BJ (cell line): ENCODE results near the gene NPAS2. TPM values are rescaled to one million over a fixed set of nuclear protein-coding genes. Genes with fewer than 3 reads are reported as not detected.

Experiments
- CTCF ChIA-PET: fragments of 350-600 bp; formaldehyde crosslinking; extraction: SDS; loops from one replicate; lab custom pipeline; 2021; ENCODE audit warnings: antibody characterized with exemption, inconsistent platforms; lab: Yijun Ruan, JAX
- POLR2A ChIA-PET: fragments of 300-600 bp; sonication (Branson Sonifier 250); formaldehyde crosslinking; extraction: SDS; loops from one replicate; lab custom pipeline; 2021; ENCODE audit warnings: antibody characterized with exemption; lab: Charles Lee
- DNase-seq: peaks from one replicate; pipeline ENCODE4 v3.0.0-alpha.2; 2011; ENCODE audit warnings: low read depth
- H3K27me3 ChIP-seq: 2 replicates; pipeline ENCODE4 v1.6.0; 2011; ENCODE audit warnings: low read length; ENCODE audit not compliant: control insufficient read depth, insufficient read depth
- H3K36me3 ChIP-seq: 2 replicates; pipeline ENCODE4 v1.5.1; 2011; ENCODE audit warnings: low read length; ENCODE audit not compliant: control insufficient read depth, insufficient read depth
- H3K4me3 ChIP-seq: 2 replicates; pipeline ENCODE4 v1.5.1; 2011; ENCODE audit warnings: low read depth, mild to moderate bottlenecking, control low read depth, low read length
- CTCF ChIP-seq: IDR thresholded peaks from 2 replicates; pipeline ENCODE4 v1.5.1; 2011; ENCODE audit warnings: low read depth, mild to moderate bottlenecking, control low read depth, inconsistent platforms, low read length, moderate library complexity; ENCODE audit not compliant: insufficient read depth
- polyA plus RNA-seq: library from polyadenylated mRNA; depleted of rRNA; stranded (reverse); fragments of >200 nt; gene quantifications from 2 replicates; pipeline ENCODE4 v1.2.3, GENCODE V29; 2011

Gene NPAS2
- polyA plus RNA-seq, 1 experiment, result 13.1 TPM

GRCh38 chr2:100978582-100979191, 158.7 kb downstream of the NPAS2 start:
- Histone ChIP-seq H3K4me3 (no peak overlapping the region), H3K36me3 (peaks cover 18% of the 10 kb centered on the region), H3K27me3 (no peaks in the 10 kb centered on the region; the same call in 1 of the 2 replicates)
- ChIA-PET POLR2A (no interaction called here), CTCF (interaction anchor here (3.1 kb wide), 1 partner anchor 248 kb away, joined by 26 read pairs; no protein-coding TSS in a partner anchor)
- DNase-seq, result no peak
- TF ChIP-seq CTCF, result no peak

DNA sequence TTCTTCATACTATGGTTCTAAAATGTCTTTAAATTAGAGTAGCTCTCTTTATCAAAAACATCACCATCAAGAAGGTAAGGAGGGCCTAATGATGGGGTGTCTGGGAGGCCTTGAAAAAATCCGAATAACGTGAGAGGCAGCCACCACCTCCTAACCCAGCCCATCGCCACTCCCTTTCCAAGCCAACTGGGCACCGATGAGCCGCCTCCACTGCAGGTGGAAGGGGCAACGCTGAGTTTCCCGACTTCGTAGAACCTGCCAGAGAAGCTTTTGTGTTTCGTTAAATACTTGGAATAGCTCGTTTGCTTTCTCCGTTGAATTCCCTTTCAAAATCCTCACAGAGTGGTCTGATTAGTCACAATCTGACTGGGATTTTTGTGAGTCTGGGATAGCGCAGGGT, 160.1 kb downstream of the NPAS2 start:
- no peak overlapping the region for H3K4me3 ChIP-seq
- no peaks in the 10 kb centered on the region; the same call in 1 of the 2 replicates for H3K27me3 ChIP-seq
- POLR2A ChIA-PET, result no interaction called here
- peaks cover 14% of the 10 kb centered on the region for H3K36me3 ChIP-seq
- CTCF ChIA-PET, result interaction anchor here (0.9 to 3.1 kb wide), 3 partner anchors 9 to 370 kb away, joined by 3 to 26 read pairs (median 3); no protein-coding TSS in a partner anchor
- no peak for TF ChIP-seq CTCF
- no peak for DNase-seq

- TF ChIP-seq CTCF, result no peak
- POLR2A ChIA-PET, result no interaction called here
- CTCF ChIA-PET, result interaction anchor here (1.4 to 3.1 kb wide), 2 partner anchors 250 to 371 kb away, joined by 3 to 26 read pairs; no protein-coding TSS in a partner anchor
- DNase-seq, result no peak
- no peaks in the 10 kb centered on the region; the same call in 1 of the 2 replicates for H3K27me3 ChIP-seq
- no peak overlapping the region for H3K4me3 ChIP-seq
- H3K36me3 ChIP-seq, result peaks cover 13% of the 10 kb centered on the region
These were observed 161.1 kb downstream of the NPAS2 start for GRCh38 chr2:100981011-100981410.

DNA sequence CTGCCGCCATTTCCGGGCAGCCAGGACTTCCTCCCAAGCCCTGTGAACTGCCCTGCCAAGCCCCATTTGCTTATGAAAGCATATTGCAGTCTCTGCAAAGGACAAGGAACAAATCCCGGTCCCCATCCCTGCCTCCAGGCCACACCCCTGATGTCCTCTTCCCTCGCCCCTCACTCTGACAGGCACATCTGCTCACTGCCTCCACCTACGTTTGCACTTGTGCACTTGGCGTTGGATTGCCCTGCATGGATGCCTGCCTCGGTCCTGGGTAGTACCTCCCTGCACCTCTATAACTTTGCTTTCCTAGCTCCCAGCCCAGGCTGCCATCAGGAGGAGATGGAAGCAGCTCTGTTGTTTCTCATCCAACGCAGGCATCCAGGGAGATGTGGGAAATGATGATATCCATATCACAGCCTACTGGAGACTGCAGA, 162.5 kb downstream of the NPAS2 start:
- peaks cover 12% of the 10 kb centered on the region for H3K36me3 ChIP-seq
- no peaks in the 10 kb centered on the region; the same call in 1 of the 2 replicates for H3K27me3 ChIP-seq
- no peak for TF ChIP-seq CTCF
- ChIA-PET POLR2A (no interaction called here), CTCF (interaction anchor here (0.7 to 2.2 kb wide), 9 partner anchors 18 to 375 kb away, joined by 3 to 23 read pairs (median 6); no protein-coding TSS in a partner anchor)
- H3K4me3 ChIP-seq, result no peak overlapping the region
- DNase-seq, result no peak

- no peak for DNase-seq
- no peaks in the 10 kb centered on the region; the same call in 1 of the 2 replicates for H3K27me3 ChIP-seq
- peaks cover 9% of the 10 kb centered on the region for H3K36me3 ChIP-seq
- TF ChIP-seq CTCF, result no peak
- POLR2A ChIA-PET, result no interaction called here
- no peak overlapping the region for H3K4me3 ChIP-seq
- CTCF ChIA-PET, result interaction anchor here (0.7 to 2.2 kb wide), 8 partner anchors 19 to 375 kb away, joined by 3 to 23 read pairs (median 6); no protein-coding TSS in a partner anchor
These were observed 163.3 kb downstream of the NPAS2 start for GRCh38 chr2:100983201-100983600.
